HG03520 (cell line): ENCODE data around the gene CRIM1.

Source experiments
- ATAC-seq: cut with Tn5 transposase; IDR thresholded peaks from one replicate; pipeline ENCODE4 v1.9.1; 2021; ENCODE audit warnings: mild to moderate bottlenecking, moderate library complexity; ENCODE audit not compliant: unreplicated experiment

CRIM1 gene

GRCh38 chr2:36416370-36417165 is 61.0 kb downstream of the CRIM1 start:
- no peak for ATAC-seq

GRCh38 chr2:36420569-36421181 is 65.1 kb downstream of the CRIM1 start:
- ATAC-seq = no peak

GRCh38 chr2:36421379-36421778 is 65.8 kb downstream of the CRIM1 start:
- ATAC-seq = no peak

GRCh38 chr2:36423172-36423571 is 67.6 kb downstream of the CRIM1 start:
- no peak for ATAC-seq

- ATAC-seq = no peak
Measured at GRCh38 chr2:36423619-36424120, 68.1 kb downstream of the CRIM1 start.

GRCh38 chr2:36425608-36426355 is 70.2 kb downstream of the CRIM1 start:
- ATAC-seq = no peak

- no peak for ATAC-seq
Measured at GRCh38 chr2:36427790-36428243, 72.2 kb downstream of the CRIM1 start.

GRCh38 chr2:36430549-36430948 is 75.0 kb downstream of the CRIM1 start:
- no peak for ATAC-seq

- ATAC-seq = no peak
Measured at GRCh38 chr2:36432479-36432878, 76.9 kb downstream of the CRIM1 start.

- no peak for ATAC-seq
Measured at GRCh38 chr2:36433311-36434217, 78.0 kb downstream of the CRIM1 start.

- ATAC-seq = no peak
Measured at GRCh38 chr2:36438449-36438977, 82.9 kb downstream of the CRIM1 start.

GRCh38 chr2:36439084-36439483 is 83.5 kb downstream of the CRIM1 start:
- ATAC-seq = no peak

GRCh38 chr2:36441065-36441625 is 85.6 kb downstream of the CRIM1 start:
- ATAC-seq = no peak

GRCh38 chr2:36441816-36442215 is 86.2 kb downstream of the CRIM1 start:
- ATAC-seq = no peak

- ATAC-seq = no peak
Measured at GRCh38 chr2:36444216-36444936, 88.8 kb downstream of the CRIM1 start.

GRCh38 chr2:36445185-36445866 is 89.7 kb downstream of the CRIM1 start:
- no peak for ATAC-seq

GRCh38 chr2:36446294-36446693 is 90.7 kb downstream of the CRIM1 start:
- ATAC-seq = no peak

GRCh38 chr2:36449213-36449612 is 93.6 kb downstream of the CRIM1 start:
- no peak for ATAC-seq

GRCh38 chr2:36449943-36450392 is 94.4 kb downstream of the CRIM1 start:
- ATAC-seq = no peak
